ENCODE measurements around the gene CEP295NL.
"Not testable (repeated sequence)": the region's sequence is repeated elsewhere in the genome, so short reads cannot be mapped to it uniquely, and the experiment has no call there.

The CEP295NL gene

GRCh38 chr17:78891406-78892061 lies 11.5 kb downstream of the CEP295NL start:
- in situ Hi-C loops (cut with MboI; ENCODE audit: low sequenced_read_pairs): no loop called here

GRCh38 chr17:78890498-78890897 lies 12.5 kb downstream of the CEP295NL start:
- in situ Hi-C loops (cut with MboI; ENCODE audit: low sequenced_read_pairs): no loop called here

GRCh38 chr17:78890096-78890495 lies 12.9 kb downstream of the CEP295NL start:
- in situ Hi-C loops (cut with MboI; ENCODE audit: low sequenced_read_pairs): not testable (repeated sequence)

- in situ Hi-C loops (cut with MboI; ENCODE audit: low sequenced_read_pairs): no loop called here
Observed at GRCh38 chr17:78889531-78889930, 13.5 kb downstream of the CEP295NL start.

GRCh38 chr17:78888941-78889518 lies 14.0 kb downstream of the CEP295NL start:
- in situ Hi-C loops (cut with MboI; ENCODE audit: low sequenced_read_pairs): no loop called here

- in situ Hi-C loops (cut with MboI; ENCODE audit: low sequenced_read_pairs): no loop called here
Observed at GRCh38 chr17:78886954-78887353, 16.0 kb downstream of the CEP295NL start.

GRCh38 chr17:78885956-78886355 lies 17.0 kb downstream of the CEP295NL start:
- in situ Hi-C loops (cut with MboI; ENCODE audit: low sequenced_read_pairs): no loop called here

- in situ Hi-C loops (cut with MboI; ENCODE audit: low sequenced_read_pairs): no loop called here
Observed at GRCh38 chr17:78884876-78885667, 17.9 kb downstream of the CEP295NL start.

GRCh38 chr17:78884148-78884825 lies 18.7 kb downstream of the CEP295NL start:
- in situ Hi-C loops (cut with MboI; ENCODE audit: low sequenced_read_pairs): no loop called here

- in situ Hi-C loops (cut with MboI; ENCODE audit: low sequenced_read_pairs): no loop called here
Observed at GRCh38 chr17:78883533-78884131, 19.4 kb downstream of the CEP295NL start.

GRCh38 chr17:78883089-78883532 lies 19.9 kb downstream of the CEP295NL start:
- in situ Hi-C loops (cut with MboI; ENCODE audit: low sequenced_read_pairs): no loop called here

GRCh38 chr17:78882540-78883088 lies 20.4 kb downstream of the CEP295NL start:
- in situ Hi-C loops (cut with MboI; ENCODE audit: low sequenced_read_pairs): no loop called here

GRCh38 chr17:78879635-78880186 lies 23.3 kb downstream of the CEP295NL start:
- in situ Hi-C loops (cut with MboI; ENCODE audit: low sequenced_read_pairs): no loop called here

GRCh38 chr17:78878871-78879527 lies 24.0 kb downstream of the CEP295NL start:
- in situ Hi-C loops (cut with MboI; ENCODE audit: low sequenced_read_pairs): no loop called here

- in situ Hi-C loops (cut with MboI; ENCODE audit: low sequenced_read_pairs): no loop called here
Observed at GRCh38 chr17:78878261-78878660, 24.7 kb downstream of the CEP295NL start.

- in situ Hi-C loops (cut with MboI; ENCODE audit: low sequenced_read_pairs): not testable (repeated sequence)
Observed at GRCh38 chr17:78876954-78877517, 26.0 kb downstream of the CEP295NL start.

- in situ Hi-C loops (cut with MboI; ENCODE audit: low sequenced_read_pairs): no loop called here
Observed at GRCh38 chr17:78876094-78876597, 26.9 kb downstream of the CEP295NL start.

- in situ Hi-C loops (cut with MboI; ENCODE audit: low sequenced_read_pairs): no loop called here
Observed at GRCh38 chr17:78875363-78876093, 27.5 kb downstream of the CEP295NL start.
